Embryonic facial prominence (tissue), 1 donor: ENCODE results near the gene LRRC17.
"Not testable (repeated sequence)": the region's sequence is repeated elsewhere in the genome, so short reads cannot be mapped to it uniquely, and the experiment has no call there.

Source experiments
- DNase-seq: peaks from one replicate; pipeline ENCODE4 v3.0.0-alpha.2; 2016; ENCODE audit errors: extremely low spot score

The LRRC17 gene

DNA sequence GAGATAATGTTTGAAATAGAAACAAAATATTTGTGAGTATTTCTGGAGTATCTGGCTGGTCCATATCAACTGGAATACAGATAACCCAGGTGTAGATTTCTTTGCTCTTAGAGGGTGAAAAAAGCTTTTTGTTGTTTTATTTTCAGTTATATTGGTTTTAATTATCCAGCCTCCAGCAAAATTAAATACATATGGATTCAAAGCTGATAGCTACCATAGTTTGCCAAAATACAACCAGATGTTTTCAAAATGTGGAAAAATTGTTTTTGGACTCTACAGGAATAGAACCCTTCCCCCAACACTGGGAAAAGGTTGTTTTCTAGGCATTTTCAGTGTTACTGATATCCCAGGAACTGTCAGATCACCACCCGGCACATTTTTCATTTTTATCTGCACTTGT is 30.1 kb downstream of the LRRC17 start:
- no peak for DNase-seq

DNA sequence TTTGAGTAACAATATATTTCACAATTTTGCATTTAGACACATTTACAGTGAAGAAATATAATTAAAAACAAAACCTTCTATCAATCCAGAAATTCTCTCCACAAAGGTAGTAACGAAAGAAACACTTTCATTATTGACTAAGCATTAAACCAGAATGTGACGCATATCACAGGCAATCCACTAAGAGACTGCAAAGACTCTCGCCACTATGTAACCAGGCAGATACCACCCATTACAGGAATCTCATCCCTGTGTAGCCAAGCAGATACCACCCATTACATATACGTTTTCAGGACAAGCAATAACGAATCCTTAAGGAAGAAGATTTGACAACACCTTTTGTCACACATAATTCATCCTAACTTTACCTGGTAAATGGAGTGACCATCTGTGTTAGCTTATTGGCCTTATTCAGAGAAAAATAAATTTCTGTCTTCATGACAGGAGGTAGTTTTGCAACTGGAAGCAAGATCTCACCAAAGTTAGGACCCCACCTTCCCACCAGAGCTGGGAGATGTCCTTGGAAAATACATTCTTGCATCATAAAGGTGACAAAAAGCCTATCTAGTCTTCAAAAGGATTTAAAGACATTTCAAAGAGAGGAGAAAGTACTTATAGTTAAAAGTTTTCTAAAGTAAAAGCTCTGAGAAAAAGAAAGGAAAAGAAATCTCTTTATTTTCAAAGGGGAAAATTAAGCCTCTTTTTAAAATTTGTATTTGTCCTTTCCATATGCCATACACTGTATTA is 30.8 kb downstream of the LRRC17 start:
- no peak for DNase-seq

DNA sequence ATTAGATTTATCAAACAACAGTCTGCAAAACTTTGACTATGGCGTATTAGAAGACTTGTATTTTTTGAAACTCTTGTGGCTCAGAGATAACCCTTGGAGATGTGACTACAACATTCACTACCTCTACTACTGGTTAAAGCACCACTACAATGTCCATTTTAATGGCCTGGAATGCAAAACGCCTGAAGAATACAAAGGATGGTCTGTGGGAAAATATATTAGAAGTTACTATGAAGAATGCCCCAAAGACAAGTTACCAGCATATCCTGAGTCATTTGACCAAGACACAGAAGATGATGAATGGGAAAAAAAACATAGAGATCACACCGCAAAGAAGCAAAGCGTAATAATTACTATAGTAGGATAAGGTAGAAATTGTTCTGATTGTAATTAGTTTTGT is 31.4 kb downstream of the LRRC17 start:
- DNase-seq: no peak

DNA sequence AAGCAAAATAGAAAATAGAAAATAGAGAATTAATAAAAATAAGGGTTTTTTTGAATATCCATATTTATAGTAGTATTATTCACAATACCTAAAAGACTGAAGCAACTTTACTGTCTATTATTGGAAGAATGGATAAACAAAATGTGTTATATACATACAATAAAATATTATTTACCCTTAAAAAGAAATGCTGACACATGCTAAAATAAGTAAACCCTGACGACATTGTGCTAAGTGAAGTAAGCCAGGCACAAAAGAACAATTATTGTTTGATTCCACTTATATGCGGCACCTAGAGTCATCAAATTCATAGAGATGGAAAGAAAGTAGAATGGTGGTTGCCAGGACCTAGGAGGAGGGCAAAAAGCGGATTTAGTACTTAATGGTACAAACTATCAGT is 39.0 kb downstream of the LRRC17 start:
- DNase-seq: no peak

DNA sequence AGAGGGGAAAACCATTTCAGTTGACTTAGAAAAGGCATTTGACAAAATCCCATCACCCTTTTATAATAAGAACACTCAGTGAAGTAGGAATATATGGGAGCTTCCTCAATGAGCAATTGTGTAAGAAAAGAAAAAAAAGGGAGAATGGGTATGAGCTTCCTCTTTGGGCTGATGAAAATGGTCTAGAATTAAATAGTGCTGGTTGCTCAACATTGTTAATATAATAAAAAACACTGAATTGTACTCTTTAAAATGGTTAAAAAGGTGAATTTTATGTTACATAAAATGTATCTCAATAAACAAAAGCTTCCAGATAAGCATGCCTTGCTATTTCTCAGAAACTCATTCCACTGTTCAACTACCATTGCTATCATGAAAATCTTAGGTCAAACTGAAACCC is 40.6 kb downstream of the LRRC17 start:
- DNase-seq: no peak

DNA sequence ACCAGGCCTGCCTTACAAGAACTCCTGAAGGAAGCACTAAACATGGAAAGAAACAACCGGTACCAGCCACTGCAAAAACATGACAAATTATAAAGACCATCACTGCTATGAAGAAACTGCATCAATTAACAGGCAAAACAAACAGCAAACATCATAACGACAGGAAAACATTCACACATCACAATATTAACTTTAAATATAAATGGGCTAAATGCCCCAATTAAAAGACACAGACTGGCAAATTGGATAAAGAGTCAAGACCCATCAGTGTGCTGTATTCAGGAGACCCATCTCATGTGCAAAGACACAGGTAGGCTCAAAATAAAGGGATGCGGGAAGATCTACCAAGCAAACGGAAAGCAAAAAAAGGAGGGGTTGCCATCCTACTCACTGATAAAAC is 41.6 kb downstream of the LRRC17 start:
- DNase-seq: not testable (repeated sequence)

DNA sequence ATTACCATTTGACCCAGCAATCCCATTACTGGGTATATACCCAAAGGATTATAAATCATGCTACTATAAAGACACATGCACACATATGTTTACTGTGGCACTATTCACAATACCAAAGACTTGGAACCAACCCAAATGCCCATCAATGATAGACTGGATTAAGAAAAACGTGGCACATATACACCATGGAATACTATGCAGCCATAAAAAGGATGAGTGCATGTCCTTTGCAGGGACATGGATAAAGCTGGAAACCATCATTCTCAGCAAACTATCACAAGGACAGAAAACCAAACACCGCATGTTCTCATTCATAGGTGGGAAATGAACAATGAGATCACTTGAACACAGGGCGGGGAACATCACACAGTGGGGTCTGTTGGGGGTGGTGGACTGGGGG is 45.2 kb downstream of the LRRC17 start:
- not testable (repeated sequence) for DNase-seq

DNA sequence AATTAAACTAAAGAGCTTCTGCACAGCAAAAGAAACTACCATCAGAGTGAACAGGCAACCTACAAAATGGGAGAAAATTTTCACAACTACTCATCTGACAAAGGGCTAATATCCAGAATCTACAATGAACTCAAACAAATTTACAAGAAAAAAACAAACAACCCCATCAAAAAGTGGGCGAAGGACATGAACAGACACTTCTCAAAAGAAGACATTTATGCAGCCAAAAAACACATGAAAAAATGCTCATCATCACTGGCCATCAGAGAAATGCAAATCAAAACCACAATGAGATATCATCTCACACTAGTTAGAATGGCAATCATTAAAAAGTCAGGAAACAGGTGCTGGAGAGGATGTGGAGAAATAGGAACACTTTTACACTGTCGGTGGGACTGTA is 49.2 kb downstream of the LRRC17 start:
- DNase-seq: not testable (repeated sequence)

DNA sequence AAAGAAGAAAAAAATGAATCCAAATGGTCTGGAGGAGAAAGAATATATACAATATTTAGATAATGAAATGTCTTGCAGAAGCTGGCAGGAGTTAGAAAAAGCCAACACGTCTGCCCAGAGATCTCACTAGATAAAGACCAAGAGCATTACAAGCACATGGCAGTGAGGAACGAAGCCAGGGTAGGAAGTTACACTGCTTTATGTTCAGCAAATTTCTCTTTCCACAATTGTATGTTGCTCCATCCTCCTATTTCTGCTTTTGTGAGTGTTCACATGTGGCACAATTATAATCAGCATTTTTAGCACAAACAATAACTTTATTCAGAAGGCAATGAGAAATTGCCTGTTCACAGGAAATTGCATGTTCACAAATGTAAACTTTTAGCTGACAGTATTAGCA is 53.7 kb downstream of the LRRC17 start:
- DNase-seq: no peak

DNA sequence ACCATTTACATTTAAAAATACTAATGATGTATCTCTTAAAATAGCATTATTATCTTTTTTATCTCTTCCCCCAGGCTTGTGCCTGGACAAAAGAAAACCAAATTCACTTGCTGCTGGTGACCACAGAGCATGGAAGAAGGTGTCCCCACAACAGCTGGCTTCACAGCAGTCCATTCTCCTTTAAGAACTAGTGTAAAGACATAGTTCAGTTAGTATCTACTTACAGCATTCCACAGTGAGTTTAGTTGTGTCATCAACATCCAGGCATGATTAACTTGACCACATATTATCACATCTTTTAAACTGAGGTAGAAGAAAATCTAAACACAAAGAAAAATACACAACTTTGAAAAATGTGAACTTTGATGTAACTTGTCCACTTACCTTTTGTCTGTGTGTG is 55.0 kb downstream of the LRRC17 start:
- DNase-seq: no peak

DNA sequence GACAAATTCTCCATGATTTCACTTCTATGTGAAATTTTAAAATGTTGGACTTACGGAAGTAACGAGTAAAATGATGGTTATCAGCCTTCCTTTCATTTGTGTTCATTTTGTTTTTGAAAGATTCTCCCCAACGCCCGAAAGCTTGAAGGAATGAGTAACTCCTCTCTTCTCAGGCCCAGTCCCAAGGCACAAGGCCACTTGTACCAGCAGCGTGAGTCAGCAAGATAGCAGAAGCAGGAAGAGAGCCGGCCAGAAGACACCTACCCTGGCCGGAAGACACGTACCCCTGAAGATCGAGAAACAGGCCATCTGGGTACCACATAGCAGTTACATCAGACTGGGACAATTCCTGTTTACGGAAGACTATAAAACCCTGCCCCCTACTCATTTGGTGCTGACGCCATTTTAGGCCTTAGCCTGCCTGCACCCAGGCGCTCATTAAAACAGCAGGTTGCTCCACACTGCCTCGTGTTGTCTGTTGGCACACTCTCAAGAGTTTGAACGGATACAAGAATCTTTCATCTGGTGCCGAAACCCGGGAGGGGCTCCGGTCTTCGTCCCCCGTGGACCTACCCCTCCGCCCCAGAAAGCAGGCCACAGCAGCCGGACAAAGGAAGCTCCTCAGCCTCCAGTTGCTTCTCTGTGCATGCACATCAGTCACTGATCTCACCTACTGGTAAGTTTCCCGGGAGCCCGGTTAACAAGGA is 60.4 kb downstream of the LRRC17 start:
- no peak for DNase-seq

DNA sequence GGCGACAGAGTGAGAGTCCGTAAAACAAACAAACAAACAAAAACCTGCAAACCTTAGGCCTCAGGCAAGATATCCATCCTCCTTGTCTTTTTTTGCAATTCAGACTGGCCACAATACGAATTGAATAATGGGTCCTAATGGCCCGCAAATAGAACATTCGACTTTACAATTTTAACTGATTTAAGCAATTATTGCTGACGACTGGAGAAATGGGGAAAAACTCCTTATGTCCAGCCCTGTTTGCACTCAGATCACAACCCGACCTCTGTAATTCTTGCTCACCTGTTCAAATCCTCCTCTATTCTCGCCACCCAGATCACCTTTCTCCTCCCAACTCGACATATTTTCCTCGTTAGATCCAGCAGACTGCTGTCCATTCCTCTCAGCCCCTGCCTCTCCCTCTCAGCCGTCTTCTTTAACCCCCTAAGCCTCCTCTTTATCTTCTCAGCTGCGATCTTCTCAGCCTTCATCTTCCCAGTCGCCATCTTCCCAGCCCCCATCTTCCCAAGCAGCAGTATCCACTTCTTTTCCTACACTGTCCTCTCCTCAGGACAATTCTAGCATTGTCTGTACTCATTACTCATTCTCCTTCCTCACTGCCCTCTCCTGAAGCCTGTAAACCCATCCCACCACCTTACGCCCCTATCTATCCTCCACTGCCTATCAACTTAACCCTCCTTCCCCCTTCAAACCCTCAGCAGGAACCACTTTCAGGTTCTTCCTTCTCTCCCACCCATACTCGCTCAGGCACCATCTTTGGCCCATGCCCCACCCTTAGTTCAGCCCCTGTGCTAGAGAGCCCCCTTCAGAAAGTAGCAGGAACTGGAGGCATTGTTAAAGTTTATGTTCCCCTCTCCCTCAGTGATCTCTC is 61.8 kb downstream of the LRRC17 start:
- DNase-seq: no peak

DNA sequence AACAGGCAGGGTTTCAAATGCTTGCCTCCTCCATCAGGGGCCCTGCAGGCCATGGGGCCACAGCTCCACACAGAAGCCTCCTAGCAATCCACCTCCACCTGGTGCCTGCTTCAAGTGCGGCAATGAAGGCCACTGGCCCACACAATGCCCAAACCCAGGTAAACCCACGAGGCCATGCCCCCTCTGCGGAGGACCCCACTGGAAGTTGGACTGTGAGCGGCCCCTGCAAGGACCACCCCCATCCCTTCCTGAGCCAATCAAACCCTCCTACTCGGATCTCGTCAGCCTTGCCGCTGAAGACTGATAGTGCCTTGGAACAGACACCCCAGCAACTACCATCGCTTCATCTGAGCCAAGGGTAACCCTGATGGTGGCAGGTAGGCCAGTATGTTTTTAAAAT is 63.1 kb downstream of the LRRC17 start:
- no peak for DNase-seq

DNA sequence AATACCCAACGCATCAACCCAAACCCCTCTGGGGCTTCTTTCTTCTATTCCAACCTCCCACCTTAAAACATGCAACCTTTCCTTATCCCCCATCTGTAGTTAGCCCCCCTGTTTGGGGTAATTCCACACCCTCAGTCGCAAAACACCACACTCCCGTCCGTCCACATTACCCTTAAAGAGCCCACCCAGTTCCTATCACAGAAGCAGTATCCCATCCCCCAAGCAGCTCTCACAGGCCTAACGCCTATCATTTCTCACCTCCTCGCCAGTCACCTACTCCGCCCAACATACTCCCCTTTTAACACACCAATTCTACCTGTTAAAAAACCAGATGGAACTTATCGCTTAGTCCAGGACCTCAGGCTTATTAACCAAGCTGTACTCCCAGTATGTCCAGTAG is 63.7 kb downstream of the LRRC17 start:
- no peak for DNase-seq

DNA sequence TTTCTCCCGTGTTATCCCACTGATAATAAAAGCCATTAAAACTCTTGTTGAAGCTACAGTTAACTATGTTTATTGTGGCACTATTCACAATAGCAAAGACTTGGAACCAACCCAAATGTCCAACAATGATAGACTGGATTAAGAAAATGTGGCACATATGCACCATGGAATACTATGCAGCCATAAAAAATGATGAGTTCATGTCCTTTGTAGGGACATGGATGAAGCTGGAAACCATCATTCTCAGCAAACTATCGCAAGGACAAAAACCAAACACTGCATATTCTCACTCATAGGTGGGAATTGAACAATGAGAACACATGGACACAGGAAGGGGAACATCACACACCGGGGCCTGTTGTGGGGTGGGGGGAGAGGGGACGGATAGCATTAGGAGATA is 64.8 kb downstream of the LRRC17 start:
- DNase-seq: not testable (repeated sequence)

DNA sequence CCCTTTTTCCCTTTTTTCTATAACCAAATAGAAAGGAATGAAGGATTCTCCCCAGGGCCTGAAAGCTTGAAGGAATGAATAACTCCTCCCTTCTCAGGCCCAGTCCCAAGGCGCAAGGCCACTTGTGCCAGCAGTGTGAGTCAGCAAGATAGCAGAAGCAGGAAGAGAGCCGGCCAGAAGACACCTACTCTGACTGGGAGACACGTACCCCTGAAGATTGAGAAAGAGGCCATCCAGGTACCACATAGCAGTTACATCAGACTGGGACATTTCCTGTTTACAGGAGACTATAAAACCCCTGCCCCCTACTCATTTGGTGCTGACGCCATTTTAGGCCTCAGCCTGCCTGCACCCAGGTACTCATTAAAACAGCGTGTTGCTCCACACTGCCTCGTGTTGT is 65.5 kb downstream of the LRRC17 start:
- no peak for DNase-seq

DNA sequence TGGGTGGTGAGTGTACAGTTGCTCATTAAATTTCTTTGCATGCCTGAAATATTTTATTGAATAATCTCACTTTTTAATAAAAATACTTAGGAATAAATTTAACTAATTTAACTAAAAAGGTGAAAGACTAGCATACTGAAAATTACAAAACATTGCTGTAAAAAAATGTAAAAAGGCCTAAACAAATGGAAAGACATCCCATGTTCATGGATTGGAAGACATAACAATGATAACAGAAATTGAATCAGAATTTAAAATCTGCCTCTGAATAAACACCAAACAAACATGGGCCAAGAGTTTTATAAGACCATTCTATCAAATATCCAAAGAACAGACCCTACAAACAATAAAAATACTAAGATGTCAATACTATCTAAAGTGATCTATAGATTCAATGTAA is 66.9 kb downstream of the LRRC17 start:
- no peak for DNase-seq

DNA sequence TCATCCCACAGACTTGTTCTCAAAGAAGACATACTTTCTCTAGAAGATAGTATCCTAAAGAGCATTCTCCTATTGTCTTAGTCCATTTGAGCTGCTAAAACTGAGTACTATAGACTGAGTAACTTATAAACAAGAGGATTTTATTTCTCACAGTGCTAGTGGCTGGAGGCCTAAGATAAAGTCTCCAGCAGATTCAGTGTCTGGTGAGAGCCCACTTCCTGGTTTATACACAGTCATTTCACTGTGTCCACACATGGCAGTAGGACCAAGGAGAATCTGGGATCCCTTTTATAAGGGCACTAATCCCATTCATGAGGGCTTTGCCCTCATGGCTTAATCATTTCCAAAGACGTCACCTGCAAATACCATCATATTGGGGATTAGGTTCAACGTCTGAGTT is 68.7 kb downstream of the LRRC17 start:
- no peak for DNase-seq

DNA sequence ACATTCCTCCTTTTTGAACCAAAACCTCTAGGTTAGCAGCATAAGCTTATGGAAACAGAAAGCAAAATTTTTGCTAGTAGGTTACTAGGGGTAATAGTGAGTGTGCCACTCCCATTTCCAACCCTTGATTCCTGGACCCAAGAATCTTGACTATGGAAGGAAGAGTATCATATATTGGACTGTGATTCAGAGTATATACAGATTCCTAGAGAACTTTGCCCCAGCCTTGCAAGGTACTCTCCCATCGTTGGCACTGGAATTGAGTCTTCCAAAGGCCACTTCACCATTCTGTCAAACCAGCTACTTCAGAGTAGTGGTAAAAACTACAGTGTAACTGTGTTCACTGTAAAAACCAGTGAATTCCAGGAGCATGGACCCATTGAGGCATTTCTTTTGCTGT is 69.4 kb downstream of the LRRC17 start:
- no peak for DNase-seq

DNA sequence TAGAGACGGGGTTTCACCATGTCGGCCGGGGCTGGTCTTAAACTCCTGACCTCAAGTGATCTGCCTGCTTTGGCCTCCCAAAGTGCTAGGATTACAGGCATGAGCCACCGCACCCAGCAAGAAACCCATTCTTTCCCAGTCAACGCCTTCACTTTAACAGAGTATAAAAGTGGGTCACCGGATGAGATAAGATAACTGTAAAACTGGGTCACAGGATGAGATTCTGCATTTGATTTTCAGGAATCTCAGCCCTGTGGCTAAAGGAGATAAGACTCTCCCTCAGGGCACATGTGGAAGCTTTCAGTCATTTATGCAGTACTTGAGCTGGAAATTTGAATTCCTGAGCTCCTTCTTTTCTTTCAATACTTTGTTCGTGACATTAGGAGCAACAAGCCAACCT is 70.8 kb downstream of the LRRC17 start:
- no peak for DNase-seq

DNA sequence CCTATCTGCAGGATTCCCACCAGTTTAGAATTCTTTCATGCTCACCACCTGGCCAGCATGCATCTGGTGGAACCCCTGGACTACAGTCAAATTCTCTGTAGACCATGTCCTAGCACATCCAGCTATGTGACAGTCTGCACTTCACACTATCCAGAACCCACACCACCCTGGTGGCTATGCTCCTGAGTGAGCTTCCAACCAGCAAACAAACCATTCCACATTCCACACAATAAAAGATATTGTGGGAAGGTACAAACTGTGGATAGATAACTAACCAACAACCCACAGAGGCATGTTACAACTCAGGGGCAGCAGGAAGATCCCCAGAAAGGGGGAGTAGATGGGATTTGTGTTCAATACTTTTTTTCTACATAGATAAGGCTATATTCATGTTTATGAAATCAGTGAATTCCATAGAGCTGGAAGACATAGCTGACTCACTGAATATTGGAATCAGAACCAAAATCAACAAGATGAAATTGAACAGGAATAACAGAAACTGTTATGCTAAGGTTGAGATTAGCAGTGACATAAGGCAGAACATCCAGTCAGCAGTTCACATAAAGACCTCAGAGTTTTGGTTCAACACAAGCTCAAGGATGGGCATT is 72.5 kb downstream of the LRRC17 start:
- no peak for DNase-seq

DNA sequence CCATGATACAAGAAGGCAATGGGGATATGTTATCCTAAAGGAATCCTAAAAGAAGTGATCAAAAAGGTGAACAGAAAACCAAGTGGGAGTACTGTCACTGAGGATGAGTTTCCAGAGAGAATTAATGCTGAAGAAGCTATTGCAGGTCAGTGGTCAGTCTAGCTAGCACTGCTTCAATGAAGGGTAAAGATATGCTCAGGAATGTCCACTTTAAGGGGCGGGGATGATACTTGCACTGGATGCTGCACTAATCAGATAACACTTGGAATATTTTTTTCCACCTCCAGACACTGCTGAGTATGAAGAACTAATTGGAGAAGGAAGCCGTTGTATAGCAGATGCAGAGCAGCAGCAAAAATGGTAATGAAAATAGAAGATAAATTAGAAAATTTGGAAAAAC is 75.3 kb downstream of the LRRC17 start:
- DNase-seq: no peak
